ENCODE data around the gene CEMIP.

Gene CEMIP

DNA sequence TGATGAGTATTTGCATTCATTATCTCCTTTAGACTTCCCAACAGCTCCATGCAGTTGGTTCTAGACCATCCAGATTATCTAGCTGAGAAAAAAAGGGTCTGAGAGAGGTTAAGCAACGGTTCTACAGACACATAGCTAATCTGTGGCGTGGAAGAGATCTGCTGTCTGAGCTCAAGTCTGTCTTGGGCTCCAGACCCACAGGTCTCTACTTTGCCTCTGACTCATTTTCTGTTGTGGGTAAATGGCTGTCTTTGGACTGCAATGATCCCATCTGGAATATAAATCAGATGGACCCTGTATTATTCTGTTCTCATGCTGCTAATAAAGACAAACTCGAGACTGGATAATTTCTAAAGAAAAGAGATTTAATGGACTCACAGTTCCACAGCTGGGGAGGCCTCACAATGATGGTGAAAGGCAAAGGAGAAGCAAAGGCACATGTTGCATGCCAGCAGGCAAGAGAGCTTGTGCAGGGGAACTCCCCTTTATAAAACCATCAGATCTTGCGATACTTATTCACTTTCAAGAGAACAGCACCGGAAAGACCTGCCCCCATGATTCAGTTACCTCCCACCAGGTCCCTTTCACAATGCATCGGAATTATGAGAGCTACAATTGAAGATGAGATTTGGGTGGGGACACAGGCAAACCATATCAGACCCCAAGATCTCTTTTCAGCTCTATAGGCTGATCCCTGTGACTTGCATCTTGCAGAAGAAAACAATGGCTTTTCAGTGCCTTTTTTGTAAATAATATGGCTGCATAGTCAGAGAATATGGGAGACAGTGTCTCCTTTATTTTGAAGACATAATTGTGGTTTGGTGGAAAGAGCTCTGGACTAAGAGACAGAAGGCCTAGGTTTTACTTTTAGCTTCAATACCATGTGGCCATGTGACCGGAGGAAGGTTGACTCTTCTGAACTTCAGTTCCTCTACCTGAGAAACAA lies 24.7 kb downstream of the CEMIP start:
- Histone ChIP-seq H3K27ac (ENCODE audit: low read length) (no peak overlapping the region), H2AFZ (ENCODE audit: low read length) (no peak overlapping the region), H3K4me3 (ENCODE audit: low read length) (no peak overlapping the region), H3K9me2 (replicated peaks; ENCODE audit: insufficient read depth, low read length) (no peaks in the 10 kb centered on the region), H3K9ac (ENCODE audit: low read length) (no peak overlapping the region), H3K36me3 (replicated peaks; ENCODE audit: insufficient read depth, low read length) (no peaks in the 10 kb centered on the region), H3K4me1 (ENCODE audit: low read length) (no peaks in the 10 kb centered on the region), H3K27me3 (replicated peaks; ENCODE audit: insufficient read depth, low read length) (no peaks in the 10 kb centered on the region), H3K9me3 (replicated peaks; ENCODE audit: insufficient read depth, low read length) (no peaks in the 10 kb centered on the region), H4K20me1 (ENCODE audit: insufficient read depth, low read length) (no peaks in the 10 kb centered on the region), H3K79me2 (ENCODE audit: low read length) (no peaks in the 10 kb centered on the region), H3K4me2 (ENCODE audit: low read depth, low read length) (no peak overlapping the region), H3F3A (ENCODE audit: insufficient read depth, low read length) (no peaks in the 10 kb centered on the region)
- no peak for DNase-seq
- TF ChIP-seq, protein P1, sequence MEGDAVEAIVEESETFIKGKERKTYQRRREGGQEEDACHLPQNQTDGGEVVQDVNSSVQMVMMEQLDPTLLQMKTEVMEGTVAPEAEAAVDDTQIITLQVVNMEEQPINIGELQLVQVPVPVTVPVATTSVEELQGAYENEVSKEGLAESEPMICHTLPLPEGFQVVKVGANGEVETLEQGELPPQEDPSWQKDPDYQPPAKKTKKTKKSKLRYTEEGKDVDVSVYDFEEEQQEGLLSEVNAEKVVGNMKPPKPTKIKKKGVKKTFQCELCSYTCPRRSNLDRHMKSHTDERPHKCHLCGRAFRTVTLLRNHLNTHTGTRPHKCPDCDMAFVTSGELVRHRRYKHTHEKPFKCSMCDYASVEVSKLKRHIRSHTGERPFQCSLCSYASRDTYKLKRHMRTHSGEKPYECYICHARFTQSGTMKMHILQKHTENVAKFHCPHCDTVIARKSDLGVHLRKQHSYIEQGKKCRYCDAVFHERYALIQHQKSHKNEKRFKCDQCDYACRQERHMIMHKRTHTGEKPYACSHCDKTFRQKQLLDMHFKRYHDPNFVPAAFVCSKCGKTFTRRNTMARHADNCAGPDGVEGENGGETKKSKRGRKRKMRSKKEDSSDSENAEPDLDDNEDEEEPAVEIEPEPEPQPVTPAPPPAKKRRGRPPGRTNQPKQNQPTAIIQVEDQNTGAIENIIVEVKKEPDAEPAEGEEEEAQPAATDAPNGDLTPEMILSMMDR (IDR thresholded peaks at IDR 0.05; ENCODE audit: low read length) = no peak
- TF ChIP-seq EZH2phosphoT487 (IDR thresholded peaks at IDR 0.05; ENCODE audit: low read length) = no peak

- Histone ChIP-seq H3K9me2 (replicated peaks; ENCODE audit: insufficient read depth, low read length) (no peaks in the 10 kb centered on the region), H3K4me3 (ENCODE audit: low read length) (no peak overlapping the region), H4K20me1 (ENCODE audit: insufficient read depth, low read length) (no peaks in the 10 kb centered on the region), H3K9me3 (replicated peaks; ENCODE audit: insufficient read depth, low read length) (no peaks in the 10 kb centered on the region), H3K79me2 (ENCODE audit: low read length) (no peaks in the 10 kb centered on the region), H2AFZ (ENCODE audit: low read length) (no peak overlapping the region), H3F3A (ENCODE audit: insufficient read depth, low read length) (no peaks in the 10 kb centered on the region), H3K27me3 (replicated peaks; ENCODE audit: insufficient read depth, low read length) (no peaks in the 10 kb centered on the region), H3K36me3 (replicated peaks; ENCODE audit: insufficient read depth, low read length) (no peaks in the 10 kb centered on the region), H3K4me1 (ENCODE audit: low read length) (no peaks in the 10 kb centered on the region), H3K27ac (ENCODE audit: low read length) (no peak overlapping the region), H3K9ac (ENCODE audit: low read length) (no peak overlapping the region), H3K4me2 (ENCODE audit: low read depth, low read length) (no peak overlapping the region)
- DNase-seq = no peak
- TF ChIP-seq EZH2 (optimal IDR thresholded peaks at IDR 0.05; ENCODE audit: low read depth, low read length) (no peak), EZH2phosphoT487 (IDR thresholded peaks at IDR 0.05; ENCODE audit: low read length) (no peak)
- TF ChIP-seq, protein P1 (IDR thresholded peaks at IDR 0.05; ENCODE audit: low read length) = no peak
Measured at GRCh38 chr15:80804970-80805495, 25.9 kb downstream of the CEMIP start.

DNA sequence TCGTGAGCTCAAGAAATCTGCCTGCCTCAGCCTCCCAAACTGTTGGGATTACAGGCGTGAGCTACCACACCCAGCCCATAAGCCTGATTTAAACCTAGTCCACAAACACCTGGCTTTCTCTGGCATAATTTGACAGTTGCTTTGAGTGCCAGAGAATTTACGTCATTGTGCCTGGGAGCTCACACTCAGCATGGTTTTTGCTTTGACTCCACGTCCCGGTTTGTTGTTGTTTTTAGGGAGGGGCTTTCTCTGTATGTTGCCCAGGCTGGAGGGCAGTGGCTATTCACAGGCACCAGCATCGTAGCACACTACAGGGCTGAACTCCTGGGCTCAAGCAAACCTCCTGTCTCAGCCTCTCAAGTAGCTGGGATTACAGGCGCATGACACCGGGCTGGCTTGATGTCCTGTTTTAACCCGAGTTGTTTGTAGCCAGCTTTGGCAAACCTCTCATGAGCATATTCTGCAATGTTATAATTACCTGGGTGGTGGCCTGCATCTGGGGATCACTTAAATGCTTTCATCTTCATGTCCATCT lies 32.7 kb downstream of the CEMIP start:
- Histone ChIP-seq H4K20me1 (ENCODE audit: insufficient read depth, low read length) (no peaks in the 10 kb centered on the region), H3K9ac (ENCODE audit: low read length) (no peak overlapping the region), H3K36me3 (replicated peaks; ENCODE audit: insufficient read depth, low read length) (no peaks in the 10 kb centered on the region), H3K9me3 (replicated peaks; ENCODE audit: insufficient read depth, low read length) (no peaks in the 10 kb centered on the region), H3K4me3 (ENCODE audit: low read length) (no peak overlapping the region), H3F3A (ENCODE audit: insufficient read depth, low read length) (no peaks in the 10 kb centered on the region), H3K79me2 (ENCODE audit: low read length) (no peaks in the 10 kb centered on the region), H3K27me3 (replicated peaks; ENCODE audit: insufficient read depth, low read length) (no peaks in the 10 kb centered on the region), H3K9me2 (replicated peaks; ENCODE audit: insufficient read depth, low read length) (no peaks in the 10 kb centered on the region), H3K4me2 (ENCODE audit: low read depth, low read length) (no peak overlapping the region), H2AFZ (ENCODE audit: low read length) (no peak overlapping the region), H3K27ac (ENCODE audit: low read length) (no peak overlapping the region), H3K4me1 (ENCODE audit: low read length) (no peaks in the 10 kb centered on the region)
- TF ChIP-seq, protein P1 (IDR thresholded peaks at IDR 0.05; ENCODE audit: low read length) = no peak
- TF ChIP-seq EZH2phosphoT487 (IDR thresholded peaks at IDR 0.05; ENCODE audit: low read length) (no peak), EZH2 (optimal IDR thresholded peaks at IDR 0.05; ENCODE audit: low read depth, low read length) (no peak)
- no peak for DNase-seq

Data from MM.1S (cell line).